ENCODE data around the gene MGAT3. TPM values are rescaled to one million over a fixed set of nuclear protein-coding genes. Genes with fewer than 3 reads are reported as not detected.

Gene MGAT3
- total and polyA plus RNA-seq, 2 of the 8 experiments (the other 6 are each of a cell fraction or from before 2014, with no cell fraction given): 4.3 to 9.2 TPM

DNA sequence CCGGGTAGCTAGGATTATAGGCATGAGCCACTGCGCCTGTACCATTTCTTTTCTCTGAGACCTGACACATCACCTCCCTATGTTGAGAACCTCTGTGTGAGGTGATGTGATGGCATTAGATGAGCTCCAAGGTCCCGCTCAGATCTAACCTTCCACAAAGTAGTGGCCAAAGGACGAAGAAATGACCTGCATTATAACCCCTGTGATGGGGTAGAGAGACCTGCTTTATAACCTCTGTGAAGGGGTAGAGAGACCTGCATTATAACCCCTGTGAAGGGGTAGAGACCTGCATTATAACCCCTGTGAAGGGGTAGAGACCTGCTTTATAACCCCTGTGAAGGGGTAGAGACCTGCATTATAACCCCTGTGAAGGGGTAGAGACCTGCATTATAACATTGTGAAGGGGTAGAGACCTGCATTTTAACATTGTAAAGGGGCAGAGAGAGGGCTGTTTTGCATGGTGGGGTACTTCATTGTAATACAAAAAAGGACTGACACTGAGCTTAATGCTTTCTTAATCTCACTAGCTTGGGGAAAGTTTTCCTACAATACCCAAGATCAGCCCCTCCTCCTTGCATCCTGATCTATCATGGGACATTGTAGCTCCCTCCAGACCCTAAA is 53.8 kb downstream of the MGAT3 start:
- ChIA-PET CTCF (ENCODE audit: partially characterized antibody) (interaction anchor here (0.7 to 10.1 kb wide), 9 partner anchors 9 to 124 kb away, joined by 3 to 278 read pairs (median 4); partner anchors contain the start of genes ATF4 and MIEF1), POLR2A (ENCODE audit: partially characterized antibody) (interaction anchor here (0.8 to 3.8 kb wide), 10 partner anchors 8 to 387 kb away, joined by 3 to 38 read pairs (median 4); partner anchors contain the start of genes ATF4 and MIEF1)
- peak; percentile 94 for TF ChIP-seq EGR1 (IDR thresholded peaks at IDR 0.05; ENCODE audit: borderline replicate concordance, low read depth, low read length)
- TF ChIP-seq JUN (IDR thresholded peaks at IDR 0.05; ENCODE audit: low read depth, low read length): peak; percentile 83
- peak; percentile 100 for TF ChIP-seq HDAC6 (IDR thresholded peaks at IDR 0.05; ENCODE audit: low read depth, low read length)
- TF ChIP-seq TCF12 (IDR thresholded peaks at IDR 0.05; ENCODE audit: low read depth, low read length): peak; percentile 98
- no peak for TF ChIP-seq SP2 (IDR thresholded peaks at IDR 0.05; ENCODE audit: low read length)
- TF ChIP-seq, protein P1, sequence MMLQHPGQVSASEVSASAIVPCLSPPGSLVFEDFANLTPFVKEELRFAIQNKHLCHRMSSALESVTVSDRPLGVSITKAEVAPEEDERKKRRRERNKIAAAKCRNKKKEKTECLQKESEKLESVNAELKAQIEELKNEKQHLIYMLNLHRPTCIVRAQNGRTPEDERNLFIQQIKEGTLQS (IDR thresholded peaks at IDR 0.05; ENCODE audit: insufficient read depth, low read depth, low read length): no peak
- no peak for TF ChIP-seq E2F6 (IDR thresholded peaks at IDR 0.05)
- no peak for TF ChIP-seq CBX5 (IDR thresholded peaks at IDR 0.05; ENCODE audit: low read depth, low read length)
- peak; percentile 78 for TF ChIP-seq ZNF274 (IDR thresholded peaks at IDR 0.05; ENCODE audit: borderline replicate concordance, extremely low read depth, low read length)
- TF ChIP-seq POU5F1 (IDR thresholded peaks at IDR 0.05; ENCODE audit: low read depth, low read length): peak; percentile 55; the same call in 1 of the 2 replicates
- TF ChIP-seq CBX8 (IDR thresholded peaks at IDR 0.05; ENCODE audit: borderline replicate concordance, low read depth, low read length): no peak
- TF ChIP-seq GTF2F1 (IDR thresholded peaks at IDR 0.05; ENCODE audit: borderline replicate concordance, low read depth, low read length): no peak

More for the DNA sequence above, 53.8 kb downstream of the MGAT3 start:
- WGBS, 2 experiments (ENCODE audit: extremely low coverage in 1 of 2, insufficient coverage in 1 of 2, insufficient read length in 1 of 2, insufficient replicate concordance in 2 of 2, low coverage in 1 of 2, low lambda C conversion rate in 2 of 2, missing lambda C conversion rate in 1 of 2): 84% methylated on average over 4 of the region's 4 CpGs; no CpG with 5 or more reads in 1 of the 2 experiments
- Histone ChIP-seq H2BK12ac (ENCODE audit: low read depth, low read length) (no peak overlapping the region), H3K79me1 (ENCODE audit: low read depth, low read length) (peaks cover 5% of the 10 kb centered on the region), H4K91ac (replicated peaks; ENCODE audit: insufficient read length, low read length) (no peak overlapping the region), H2BK5ac (ENCODE audit: low read depth, low read length) (no peak overlapping the region), H3K9ac (replicated peaks in 1 of 4; ENCODE audit: extremely low read depth in 1 of 4, low read depth in 3 of 4, low read length in 3 of 4) (no peak overlapping the region), H2BK15ac (ENCODE audit: low read length) (no peak overlapping the region), H3K23ac (ENCODE audit: insufficient read length) (no peak overlapping the region), H3K79me2 (ENCODE audit: control insufficient read depth in 1 of 2, insufficient read depth in 2 of 2, low read length in 2 of 2) (no peaks in the 10 kb centered on the region), H3K56ac (replicated peaks; ENCODE audit: insufficient read length, low read depth, low read length) (no peak overlapping the region), H2BK120ac (replicated peaks; ENCODE audit: low read depth, low read length) (no peak overlapping the region), H3K23me2 (ENCODE audit: low read depth, low read length) (no peaks in the 10 kb centered on the region; the same call in 1 of the 2 replicates), H2AFZ (ENCODE audit: low read length) (no peak overlapping the region), H3K36me3 (ENCODE audit: control insufficient read depth in 2 of 4, insufficient read depth in 4 of 4, low read length in 3 of 4) (peaks cover 23 to 73% (median 51%) of the 10 kb centered on the region in 4 experiments), H3K4me1 (replicated peaks in 1 of 4; ENCODE audit: control insufficient read depth in 3 of 4, insufficient read depth in 4 of 4, low read length in 3 of 4) (peaks cover 0 to 3% (median 0%) of the 10 kb centered on the region in 4 experiments; a peak in 2 of 7 replicates), H2AK5ac (ENCODE audit: low read depth, low read length) (no peak overlapping the region), H3K4me3 (ENCODE audit: extremely low read depth in 1 of 4, insufficient read depth in 2 of 4, low read depth in 3 of 4, low read length in 4 of 4) (no peak overlapping the region), H3K9me3 (ENCODE audit: insufficient read depth in 2 of 2, low read depth in 1 of 2, low read length in 1 of 2) (no peaks in the 10 kb centered on the region), H3K4me2 (ENCODE audit: insufficient read depth in 1 of 2, low read depth in 2 of 2, low read length in 2 of 2) (no peak overlapping the region), H4K5ac (ENCODE audit: insufficient read length, low read depth, low read length) (no peak overlapping the region), H3K27me3 (replicated peaks in 1 of 4; ENCODE audit: control insufficient read depth in 3 of 4, extremely low read depth in 1 of 4, insufficient read depth in 3 of 4, low read length in 3 of 4) (peaks cover 38 to 89% (median 80%) of the 10 kb centered on the region in 4 experiments), H4K20me1 (replicated peaks in 1 of 2; ENCODE audit: control insufficient read depth in 1 of 2, insufficient read depth in 2 of 2, low read length in 2 of 2) (peaks cover 44 to 69% of the 10 kb centered on the region in 2 experiments), H2BK20ac (ENCODE audit: low read length) (no peak overlapping the region), H3K14ac (ENCODE audit: insufficient read length) (no peak overlapping the region), H3K27ac (ENCODE audit: low read depth, low read length) (no peak overlapping the region), H3K18ac (ENCODE audit: extremely low read depth, low read length) (no peak overlapping the region), H4K8ac (ENCODE audit: extremely low read depth, insufficient read depth, low read length) (no peak overlapping the region), H3K4ac (replicated peaks; ENCODE audit: insufficient read length, low read depth, low read length) (no peak overlapping the region)
- FAIRE-seq: peak; percentile 88
- DNase-seq (ENCODE audit: low read depth in 1 of 2, low spot score in 2 of 2): no peak

All from H1 (cell line).